HepG2 (cell line): ENCODE results near the gene TRMU. TPM values are rescaled to one million over a fixed set of nuclear protein-coding genes. Genes with fewer than 3 reads are reported as not detected.
A peak's percentile ranks its signal among the peaks of the same experiment; 100 is the strongest.

Experiments used
- ATAC-seq: fragments of 200-7000 bp; cut with Tn5 transposase; 3 replicates; pipeline ENCODE4 v1.9.1; 2020; ENCODE audit warnings: mild to moderate bottlenecking, moderate library complexity
- BruUV-seq: library from RNA; stranded (reverse); fragments of 400-500 nt; replicated peaks from 2 replicates; lab custom pipeline; 2021; lab: Mats Ljungman, UMichigan
- CTCF ChIA-PET: fragments of 300-600 bp; formaldehyde crosslinking; extraction: SDS; loops from one replicate; lab custom pipeline; 2021; ENCODE audit warnings: low total read pairs, inconsistent platforms, low intra/inter-chr PET ratio; lab: Yijun Ruan, JAX
- POLR2A ChIA-PET: fragments of 350-600 bp; sonication (Branson Sonifier 250); formaldehyde crosslinking; loops from one replicate; lab custom pipeline; 2020; ENCODE audit warnings: antibody characterized with exemption, inconsistent platforms; lab: Yijun Ruan, JAX
- DNase-seq: peaks from one replicate; pipeline ENCODE4 v3.0.0-alpha.2; 2015; ENCODE audit warnings: low spot score
- FAIRE-seq: peaks from 3 replicates; lab custom pipeline; 2011; peaks lifted over from hg19 to GRCh38; lab: Jason Lieb, UNC
- H2AFZ ChIP-seq: one replicate; pipeline ENCODE4 v1.6.1; 2011; ENCODE audit warnings: low read length, inconsistent platforms
- H3K27ac ChIP-seq: fragments of 300-600 bp; 3 replicates; pipeline ENCODE4 v1.8.0; 2011; ENCODE audit warnings: mixed run types, mild to moderate bottlenecking, mixed read lengths, low read length, inconsistent platforms; ENCODE audit not compliant: insufficient read depth; ENCODE audit errors: extremely low read length
- H3K27me3 ChIP-seq, 2 experiments: fragments of 200-600 bp in 1 of 2; 2 replicates in 1 of 2; 3 replicates in 1 of 2; pipeline versions ENCODE4 v1.6.0 to v1.8.0; 2011; ENCODE audit warnings: low read length in 2 of 2, mild to moderate bottlenecking in 2 of 2, moderate library complexity in 2 of 2, inconsistent platforms in 1 of 2; ENCODE audit not compliant: insufficient read depth in 2 of 2, control insufficient read depth in 1 of 2
- H3K36me3 ChIP-seq, 2 experiments: fragments of 200-600 bp in 1 of 2; replicated peaks in 1 of 2; 2 replicates in 1 of 2; 3 replicates in 1 of 2; pipeline versions ENCODE4 v1.5.1 to v1.8.0; 2011; ENCODE audit warnings: low read length in 2 of 2, inconsistent platforms in 1 of 2; ENCODE audit not compliant: insufficient read depth in 2 of 2, control insufficient read depth in 1 of 2
- H3K4me1 ChIP-seq: 2 replicates; pipeline ENCODE4 v1.5.1; 2012; ENCODE audit warnings: low read length, inconsistent platforms; ENCODE audit not compliant: insufficient read depth
- H3K4me2 ChIP-seq: 2 replicates; pipeline ENCODE4 v1.6.0; 2011; ENCODE audit warnings: low read depth, low read length, inconsistent platforms
- H3K4me3 ChIP-seq, 3 experiments: fragments of 200-600 bp in 1 of 3; sonication (generic), shearing (Covaris generic) in 1 of 3; replicated peaks in 1 of 3; 2 replicates each; pipeline ENCODE4 v1.5.1; 2011 to 2016; ENCODE audit warnings: low read length in 3 of 3, inconsistent platforms in 2 of 3, low read depth in 2 of 3, mild to moderate bottlenecking in 2 of 3, control low read depth in 1 of 3, mixed read lengths in 1 of 3; ENCODE audit not compliant: insufficient read depth in 1 of 3
- H3K79me2 ChIP-seq: one replicate; pipeline ENCODE4 v1.6.1; 2011; ENCODE audit warnings: low read length, inconsistent platforms; ENCODE audit not compliant: insufficient read depth
- H3K9ac ChIP-seq: 2 replicates; pipeline ENCODE4 v1.6.0; 2011; ENCODE audit warnings: mild to moderate bottlenecking, low read depth, low read length, inconsistent platforms; ENCODE audit not compliant: insufficient read depth
- H3K9me3 ChIP-seq: 2 replicates; pipeline ENCODE4 v1.5.1; 2012; ENCODE audit warnings: mild to moderate bottlenecking, low read length
- H4K20me1 ChIP-seq: 2 replicates; pipeline ENCODE4 v1.6.0; 2011; ENCODE audit warnings: inconsistent platforms, mild to moderate bottlenecking, low read length, moderate library complexity; ENCODE audit not compliant: insufficient read depth
- GABPA ChIP-seq, 2 experiments: IDR thresholded peaks; 2 replicates each; pipeline ENCODE4 v1.6.1; 2011 to 2016; ENCODE audit warnings: low read depth in 2 of 2, low read length in 1 of 2, missing biosample characterization in 1 of 2, missing genetic modification characterization in 1 of 2
- HMG20A ChIP-seq: IDR thresholded peaks from 2 replicates; pipeline ENCODE4 v1.6.1; 2016; ENCODE audit warnings: borderline replicate concordance
- JDP2 ChIP-seq: sonication (generic); formaldehyde crosslinking; IDR thresholded peaks from 2 replicates; pipeline ENCODE4 v1.8.1; 2022; ENCODE audit warnings: missing genetic modification reagents, borderline replicate concordance
- KDM4B ChIP-seq: sonication (generic); formaldehyde crosslinking; IDR thresholded peaks from 2 replicates; pipeline ENCODE4 v1.4.0; 2020; ENCODE audit warnings: missing genetic modification reagents
- KLF16 ChIP-seq, 2 experiments: sonication (generic) in 1 of 2; formaldehyde crosslinking in 1 of 2; IDR thresholded peaks; 2 replicates each; pipeline versions ENCODE4 v1.6.1 to v1.8.0; 2016 to 2023; ENCODE audit warnings: missing genetic modification reagents in 2 of 2, missing compliant biosample characterization in 1 of 2
- PHF5A ChIP-seq: IDR thresholded peaks from one replicate; pipeline ENCODE4 v1.6.1; 2018; ENCODE audit warnings: low read depth, missing genetic modification reagents; ENCODE audit not compliant: unreplicated experiment
- THYN1 ChIP-seq: sonication (generic); formaldehyde crosslinking; IDR thresholded peaks from 2 replicates; pipeline ENCODE4 v1.8.1; 2023; ENCODE audit warnings: low read depth, mild to moderate bottlenecking, moderate library complexity, missing genetic modification reagents, borderline replicate concordance
- ZNF33A ChIP-seq: sonication (generic); formaldehyde crosslinking; IDR thresholded peaks from 2 replicates; pipeline ENCODE4 v1.5.1; 2020; ENCODE audit warnings: missing genetic modification reagents, mild to moderate bottlenecking, moderate library complexity, borderline replicate concordance
- WGBS: methylation state at CpG from one replicate; pipeline ENCODE4 v1.1.6; 2017; ENCODE audit warnings: low lambda C conversion rate; 5-methylcytosine and 5-hydroxymethylcytosine counted together
- in situ Hi-C: cut with HindIII; loops from 2 replicates; pipeline ENCODE4 v1.10.0; 2017; ENCODE audit warnings: low pct_unique_long_range_greater_than_20kb; ENCODE audit not compliant: extremely low pct_ligation_motif_present
- intact Hi-C: fragments of 100-400 bp; cut with micrococcal nuclease; formaldehyde crosslinking; loops from one replicate; pipeline ENCODE4 v1.10.0; 2022; ENCODE audit not compliant: unreplicated experiment
- polyA plus RNA-seq, 8 experiments: library from polyadenylated mRNA; depleted of rRNA in 3 of 8; stranded (reverse) in 7 of 8; unstranded in 1 of 8; fragments of >200 nt; fragmentation: Illumina TruSeq in 4 of 8; extraction: Trizol in 4 of 8; gene quantifications; 2 replicates each; pipeline versions ENCODE4 v1.2.1 to v1.2.3, GENCODE V29; 2011 to 2016; ENCODE audit warnings: low read depth in 4 of 8, missing spikeins in 1 of 8, mixed read lengths in 1 of 8; ENCODE audit not compliant: insufficient read depth in 1 of 8
- total RNA-seq, 5 experiments: library from RNA; depleted of rRNA; stranded (reverse); fragments of >200 nt; fragmentation: Illumina TruSeq; extraction: Trizol; gene quantifications; 2 replicates each; pipeline ENCODE4 v1.2.3, GENCODE V29; 2016; ENCODE audit warnings: low read depth in 1 of 5
- TF ChIP-seq, protein P1 (sequence below), 2 experiments: IDR thresholded peaks; 2 replicates each; pipeline ENCODE4 v1.6.1; 2011 to 2012; ENCODE audit warnings: low read length in 2 of 2, borderline replicate concordance in 1 of 2, low read depth in 1 of 2, mild to moderate bottlenecking in 1 of 2, moderate library complexity in 1 of 2

Gene TRMU
- total and polyA plus RNA-seq, 2 of the 13 experiments (the other 11 are each of a cell fraction or from before 2014, with no cell fraction given) = 31.0 to 50.2 TPM

DNA sequence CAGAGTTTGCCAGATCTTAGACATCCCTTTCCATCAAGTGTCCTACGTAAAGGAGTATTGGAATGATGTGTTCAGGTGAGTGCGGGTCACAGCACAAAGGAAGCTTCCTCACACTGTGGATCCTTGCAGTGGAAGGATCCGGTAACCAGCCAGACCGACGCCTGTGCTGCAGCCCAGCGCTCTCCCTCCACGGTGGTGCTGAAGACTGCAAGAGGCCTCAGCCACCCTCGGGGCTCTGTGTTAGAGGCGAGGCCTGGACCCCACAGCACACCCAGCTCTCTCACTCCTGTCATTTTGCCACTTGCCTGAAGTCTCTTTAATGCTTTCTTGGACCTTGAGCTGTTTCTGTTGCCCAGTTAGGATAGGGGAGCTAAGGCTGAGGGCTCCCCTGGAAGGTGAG is 2.4 kb downstream of the TRMU start:
- peaks cover 20 to 44% of the 10 kb centered on the region in 2 experiments for H3K36me3 ChIP-seq
- no peak for ATAC-seq
- 0 out of 6 replicates have a peak overlapping the region, but pooled peaks of 1 of the 3 experiments have one; percentile 4 for H3K4me3 ChIP-seq
- H3K27ac ChIP-seq = no peak overlapping the region
- BruUV-seq = no TSS peak
- no peak overlapping the region for H2AFZ ChIP-seq
- WGBS = 100% methylated on average over 3 of the region's 9 CpGs
- no peak for TF ChIP-seq KDM4B
- no peak for TF ChIP-seq GABPA (IDR thresholded peaks at IDR 0.05; ENCODE audit: low read depth, low read length)
- no peak for TF ChIP-seq GABPA (CRISPR knock-in tag; IDR thresholded peaks at IDR 0.05; ENCODE audit: low read depth)
- no peak for TF ChIP-seq KLF16 (CRISPR knock-in tag; IDR thresholded peaks at IDR 0.05)
- TF ChIP-seq PHF5A = no peak
- TF ChIP-seq THYN1 (CRISPR knock-in tag) = no peak
- TF ChIP-seq ZNF33A (CRISPR knock-in tag) = no peak
- TF ChIP-seq, protein P1, sequence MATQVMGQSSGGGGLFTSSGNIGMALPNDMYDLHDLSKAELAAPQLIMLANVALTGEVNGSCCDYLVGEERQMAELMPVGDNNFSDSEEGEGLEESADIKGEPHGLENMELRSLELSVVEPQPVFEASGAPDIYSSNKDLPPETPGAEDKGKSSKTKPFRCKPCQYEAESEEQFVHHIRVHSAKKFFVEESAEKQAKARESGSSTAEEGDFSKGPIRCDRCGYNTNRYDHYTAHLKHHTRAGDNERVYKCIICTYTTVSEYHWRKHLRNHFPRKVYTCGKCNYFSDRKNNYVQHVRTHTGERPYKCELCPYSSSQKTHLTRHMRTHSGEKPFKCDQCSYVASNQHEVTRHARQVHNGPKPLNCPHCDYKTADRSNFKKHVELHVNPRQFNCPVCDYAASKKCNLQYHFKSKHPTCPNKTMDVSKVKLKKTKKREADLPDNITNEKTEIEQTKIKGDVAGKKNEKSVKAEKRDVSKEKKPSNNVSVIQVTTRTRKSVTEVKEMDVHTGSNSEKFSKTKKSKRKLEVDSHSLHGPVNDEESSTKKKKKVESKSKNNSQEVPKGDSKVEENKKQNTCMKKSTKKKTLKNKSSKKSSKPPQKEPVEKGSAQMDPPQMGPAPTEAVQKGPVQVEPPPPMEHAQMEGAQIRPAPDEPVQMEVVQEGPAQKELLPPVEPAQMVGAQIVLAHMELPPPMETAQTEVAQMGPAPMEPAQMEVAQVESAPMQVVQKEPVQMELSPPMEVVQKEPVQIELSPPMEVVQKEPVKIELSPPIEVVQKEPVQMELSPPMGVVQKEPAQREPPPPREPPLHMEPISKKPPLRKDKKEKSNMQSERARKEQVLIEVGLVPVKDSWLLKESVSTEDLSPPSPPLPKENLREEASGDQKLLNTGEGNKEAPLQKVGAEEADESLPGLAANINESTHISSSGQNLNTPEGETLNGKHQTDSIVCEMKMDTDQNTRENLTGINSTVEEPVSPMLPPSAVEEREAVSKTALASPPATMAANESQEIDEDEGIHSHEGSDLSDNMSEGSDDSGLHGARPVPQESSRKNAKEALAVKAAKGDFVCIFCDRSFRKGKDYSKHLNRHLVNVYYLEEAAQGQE (IDR thresholded peaks at IDR 0.05; ENCODE audit: borderline replicate concordance in 1 of 2, low read depth in 1 of 2, low read length in 2 of 2) = peak; percentile 14 to 68; a peak in 3 of 4 replicates
- no peak for TF ChIP-seq JDP2 (CRISPR knock-in tag)
- no peak for TF ChIP-seq HMG20A (CRISPR knock-in tag)
- no peak for FAIRE-seq
- peaks cover 5% of the 10 kb centered on the region; the same call in 1 of the 2 replicates for H4K20me1 ChIP-seq
- no peak overlapping the region; the same call in 1 of the 2 replicates for H3K4me2 ChIP-seq
- H3K4me1 ChIP-seq = peaks cover 40% of the 10 kb centered on the region
- no peaks in the 10 kb centered on the region for H3K9me3 ChIP-seq
- POLR2A ChIA-PET = no interaction called here
- H3K27me3 ChIP-seq = no peaks in the 10 kb centered on the region; a peak in 1 of 5 replicates
- DNase-seq = no peak
- intact Hi-C loops = no loop called here
- no peak overlapping the region for H3K9ac ChIP-seq
- in situ Hi-C loops = no loop called here
- H3K79me2 ChIP-seq = peaks cover 36% of the 10 kb centered on the region
- CTCF ChIA-PET = no interaction called here
